ENCODE results near the gene CTTN.

CTTN gene

DNA sequence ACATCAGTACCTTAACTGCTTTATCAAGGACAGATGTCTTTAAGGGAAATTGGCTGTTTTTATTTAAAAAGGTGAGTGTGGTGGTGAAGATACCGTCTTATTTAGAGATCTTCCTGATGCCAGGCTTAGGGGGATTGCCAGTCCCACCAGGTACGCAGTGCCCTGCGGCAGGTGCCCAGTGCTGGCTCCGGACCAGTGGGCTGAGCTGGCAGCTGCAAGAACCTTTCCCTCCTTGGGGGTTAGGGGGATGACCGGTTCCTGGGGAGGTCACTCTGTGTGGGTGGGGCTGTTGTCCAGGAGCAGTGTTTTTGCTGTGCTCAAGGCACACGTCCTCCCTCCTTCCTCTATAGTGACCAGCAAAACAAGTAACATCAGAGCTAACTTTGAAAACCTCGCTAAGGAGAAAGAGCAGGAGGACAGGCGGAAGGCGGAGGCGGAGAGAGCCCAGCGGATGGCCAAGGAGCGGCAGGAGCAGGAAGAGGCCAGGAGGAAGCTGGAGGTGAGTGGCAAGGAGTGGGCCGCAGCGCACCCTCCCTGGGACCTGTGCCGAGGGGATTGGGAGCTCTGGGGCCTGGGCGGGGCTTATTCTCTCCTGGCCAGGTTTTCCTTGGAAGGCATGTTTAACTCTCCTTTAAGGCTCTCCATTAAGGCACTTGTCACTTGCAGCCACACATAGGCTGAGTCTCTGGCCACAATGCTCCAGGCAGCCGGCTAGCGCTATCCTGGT, 30.5 kb downstream of the CTTN start:
- DNase-seq (ENCODE audit: low read depth), result no peak

DNA sequence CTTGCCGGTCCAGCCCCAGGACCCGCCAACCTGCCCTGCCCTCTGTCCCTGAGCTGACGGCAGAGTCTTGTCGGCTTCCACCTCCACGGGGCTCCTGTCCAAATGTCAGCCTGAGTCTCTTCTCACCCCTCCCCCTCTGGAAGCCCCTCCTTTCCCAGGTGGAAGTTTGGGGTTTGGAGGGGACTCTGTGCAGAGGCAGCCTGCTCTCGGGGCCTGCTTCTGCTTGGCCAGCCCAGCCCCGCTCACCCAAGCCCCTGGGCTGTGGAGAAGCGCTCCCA, 31.0 kb downstream of the CTTN start:
- no peak for DNase-seq (ENCODE audit: low read depth)

DNA sequence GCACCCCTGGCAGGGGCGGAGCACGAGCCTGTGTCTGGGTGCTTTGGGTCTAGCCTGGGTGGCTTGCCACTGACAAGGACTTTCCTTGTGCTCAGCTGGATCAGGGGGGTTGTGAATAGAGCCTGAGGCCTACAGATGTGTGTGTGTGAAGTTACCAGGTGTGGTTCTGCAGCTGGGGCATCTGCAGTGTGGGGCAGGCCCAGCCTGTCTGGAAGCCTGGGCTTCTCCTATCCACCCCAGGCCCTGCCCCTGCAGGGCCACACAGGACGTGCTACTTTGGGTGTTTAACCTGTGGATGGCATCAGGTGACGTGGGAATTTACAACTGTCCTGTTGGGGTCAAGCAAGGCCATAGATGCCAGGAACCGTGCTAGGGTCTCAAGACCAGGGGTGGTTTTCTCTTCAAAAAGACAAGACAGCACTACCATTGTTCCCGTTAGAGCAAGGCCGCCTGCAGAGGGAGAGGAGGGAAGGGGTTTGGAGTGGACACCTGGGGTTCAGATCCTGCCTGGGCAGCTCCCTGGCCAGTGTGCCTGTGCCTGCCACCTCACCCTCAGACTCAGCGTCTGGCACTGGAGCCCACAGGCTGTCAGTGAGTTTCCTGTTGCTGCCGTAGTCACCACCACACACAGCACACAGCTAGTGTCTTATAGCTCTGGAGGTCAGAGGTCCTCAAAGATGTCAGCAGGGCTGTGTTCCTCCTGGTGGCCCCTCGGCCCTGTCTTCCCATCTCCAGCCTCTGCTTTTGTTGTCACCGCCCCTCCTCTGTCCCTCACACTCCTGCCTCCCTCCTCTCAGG, 31.6 kb downstream of the CTTN start:
- DNase-seq (ENCODE audit: low read depth), result no peak

DNA sequence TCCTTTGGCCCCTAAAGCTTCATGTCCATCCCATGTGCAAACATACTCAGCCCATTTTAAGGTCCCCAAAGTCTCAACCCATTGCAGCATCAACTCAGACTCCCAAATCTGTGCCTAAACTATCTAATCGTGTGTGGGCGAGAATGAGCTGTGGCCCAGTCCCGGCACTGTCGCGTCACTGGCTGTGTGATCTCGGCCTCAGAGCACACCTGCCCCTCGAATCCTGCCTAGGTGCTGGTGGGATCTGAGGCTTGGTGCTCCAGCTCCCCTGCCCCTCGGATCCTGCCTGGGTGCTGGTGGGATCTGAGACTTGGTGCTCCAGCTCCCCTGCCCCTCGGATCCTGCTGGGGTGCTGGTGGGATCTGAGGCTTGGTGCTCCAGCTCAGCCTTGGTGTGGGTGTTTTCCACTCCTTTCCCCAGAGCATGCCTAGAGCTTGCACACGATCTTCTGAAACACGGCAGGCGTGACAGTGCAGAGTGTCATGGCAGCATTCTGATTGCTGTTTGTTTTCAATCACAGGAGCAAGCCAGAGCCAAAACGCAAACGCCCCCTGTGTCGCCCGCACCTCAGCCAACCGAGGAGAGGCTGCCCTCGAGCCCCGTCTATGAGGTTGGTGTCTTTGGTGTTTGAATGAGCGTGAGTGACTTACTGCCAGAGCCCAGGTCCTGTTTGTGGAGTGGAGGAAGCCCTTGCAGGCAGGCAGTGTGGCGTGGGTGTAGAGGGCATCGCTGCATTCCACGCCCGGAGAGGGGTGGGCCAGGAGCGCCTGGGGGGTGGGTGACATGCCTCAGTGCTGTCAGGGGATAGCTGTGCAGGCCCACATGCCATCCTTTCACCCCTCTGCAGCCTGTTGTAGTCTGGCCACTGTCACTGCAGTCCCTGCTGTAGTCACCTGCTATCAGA, 32.6 kb downstream of the CTTN start:
- DNase-seq (ENCODE audit: low read depth), result no peak

DNA sequence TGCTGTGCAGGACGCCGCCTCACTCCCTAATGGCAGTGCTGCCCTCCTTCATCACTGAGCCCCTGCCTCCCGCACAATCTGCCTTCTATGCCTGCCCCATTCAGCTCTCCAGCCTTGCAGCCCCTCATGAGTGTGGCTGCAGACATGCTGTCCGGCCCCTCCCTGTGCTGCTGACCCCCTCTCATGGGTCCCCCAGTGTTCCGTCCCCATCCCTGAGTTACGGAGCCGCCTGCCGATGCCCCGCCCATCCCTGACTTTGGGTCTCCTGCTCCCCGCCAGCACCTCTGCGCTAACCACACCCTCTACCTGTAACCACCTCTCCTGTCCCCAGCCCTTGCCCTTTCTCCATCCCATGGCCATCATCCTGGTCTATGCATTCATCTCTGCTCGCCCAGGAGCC, 33.3 kb downstream of the CTTN start:
- no peak for DNase-seq (ENCODE audit: low read depth)

DNA sequence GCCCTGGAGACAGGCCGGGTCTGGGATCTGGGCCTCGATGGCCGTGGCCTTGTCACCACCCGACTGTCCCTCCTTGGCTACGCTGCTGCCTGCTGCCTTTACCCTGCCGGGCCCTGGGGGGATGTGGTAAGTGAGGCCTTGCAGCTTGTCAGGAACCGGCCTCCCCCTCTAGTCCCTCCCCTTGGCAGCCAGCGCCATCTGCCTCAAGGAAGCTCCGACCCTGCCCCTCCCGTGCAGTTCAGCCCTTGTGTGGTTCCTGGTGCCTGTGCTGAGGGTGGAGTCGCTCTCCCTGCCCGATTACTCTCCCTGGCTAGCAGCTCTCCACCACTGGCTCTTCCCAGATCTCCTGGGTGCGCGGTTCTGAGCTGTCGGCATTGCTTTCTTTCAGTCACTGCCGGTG, 33.7 kb downstream of the CTTN start:
- DNase-seq (ENCODE audit: low read depth), result no peak

DNA sequence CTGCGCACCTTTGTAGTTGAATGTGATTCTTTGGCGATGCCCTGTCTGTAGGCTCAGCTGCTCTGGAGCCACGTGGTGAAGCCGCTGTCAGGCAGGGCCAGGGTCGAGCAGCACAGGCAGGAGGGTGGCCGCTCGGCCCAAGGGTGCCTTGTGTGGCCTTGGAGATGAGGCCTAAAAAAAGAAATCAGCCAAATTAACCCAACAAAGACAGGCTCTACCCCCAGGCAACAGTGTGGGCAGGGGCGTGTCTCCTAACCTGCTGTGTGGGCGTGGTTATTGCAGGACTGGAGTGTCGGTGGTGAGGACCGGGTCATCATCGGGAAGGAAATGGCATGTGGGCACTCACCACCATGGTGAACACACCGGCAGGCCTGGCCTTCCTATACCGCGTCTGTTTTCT, 34.3 kb downstream of the CTTN start:
- no peak for DNase-seq (ENCODE audit: low read depth)

DNA sequence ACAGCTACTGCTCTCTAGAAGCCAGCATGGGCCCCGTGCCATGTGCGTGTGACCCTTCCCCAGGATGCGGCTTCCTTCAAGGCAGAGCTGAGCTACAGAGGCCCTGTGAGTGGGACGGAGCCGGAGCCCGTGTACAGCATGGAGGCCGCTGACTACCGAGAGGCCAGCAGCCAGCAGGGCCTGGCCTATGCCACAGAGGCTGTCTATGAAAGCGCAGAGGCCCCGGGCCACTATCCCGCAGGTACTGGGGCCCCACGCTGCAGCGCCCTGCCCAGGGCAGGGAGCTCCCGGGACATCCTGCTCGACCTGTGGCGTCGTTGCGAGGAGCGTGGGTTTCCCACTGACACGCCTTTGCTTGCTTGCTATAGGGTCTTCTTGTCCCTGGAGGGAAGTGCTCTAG, 34.7 kb downstream of the CTTN start:
- no peak for DNase-seq (ENCODE audit: low read depth)

DNA sequence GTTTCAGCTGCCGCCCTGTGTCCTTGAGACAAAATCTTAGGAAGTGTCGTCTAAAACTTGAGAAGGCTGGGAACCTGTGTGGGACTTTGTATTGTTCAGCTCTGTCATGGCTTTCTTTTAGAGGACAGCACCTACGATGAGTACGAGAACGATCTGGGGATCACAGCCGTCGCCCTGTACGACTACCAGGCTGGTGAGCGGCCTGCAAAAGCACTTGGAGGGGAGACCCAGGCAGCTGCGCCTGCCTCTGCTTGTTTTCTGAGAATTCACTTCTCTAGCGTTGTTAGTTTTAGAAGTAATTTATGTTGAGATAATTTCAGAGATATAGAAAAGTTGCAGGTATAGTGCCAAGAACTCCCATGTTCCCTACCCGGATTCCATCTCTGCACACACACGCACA, 35.2 kb downstream of the CTTN start:
- DNase-seq (ENCODE audit: low read depth), result no peak

DNA sequence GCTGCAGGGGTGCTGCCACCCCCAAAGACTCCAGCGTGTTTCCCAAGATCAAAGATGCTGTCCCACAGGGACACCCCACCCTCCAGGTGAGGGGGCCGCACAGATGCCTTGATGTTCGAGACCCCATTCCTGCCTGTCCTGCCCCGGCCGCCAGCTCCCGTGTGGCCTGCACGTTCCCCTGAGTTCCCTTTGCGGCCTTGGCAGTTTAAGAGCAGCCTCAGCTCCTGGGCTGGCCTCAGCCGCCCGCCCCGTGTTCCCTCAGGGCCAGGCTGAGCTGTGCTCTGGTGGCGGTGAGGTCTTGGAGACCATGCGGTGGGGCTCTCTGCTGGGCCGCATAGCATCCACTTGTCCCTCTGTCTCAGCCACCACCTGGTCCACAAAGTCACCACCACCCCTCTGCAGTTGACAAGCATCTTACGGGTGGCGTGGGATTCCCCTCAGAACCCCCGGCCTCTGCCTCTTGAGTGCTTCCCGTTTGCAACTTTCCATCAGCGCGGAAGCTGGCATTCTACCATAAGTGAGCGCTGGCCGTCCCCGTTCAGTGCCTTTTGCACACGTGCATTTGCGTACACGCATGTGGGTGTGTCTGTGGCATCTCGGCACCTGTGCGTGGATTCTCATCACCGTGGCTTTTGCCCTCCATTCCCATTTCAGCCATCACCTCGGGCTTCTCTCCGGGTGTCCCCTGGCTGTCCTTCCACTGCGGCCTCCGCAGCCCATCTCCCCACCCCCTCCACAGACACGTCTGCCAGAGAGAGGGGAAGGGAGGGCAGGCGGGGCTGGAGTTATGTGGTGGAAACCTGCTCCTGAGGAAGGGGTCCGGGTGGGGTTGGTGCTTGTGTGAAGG, 35.9 kb downstream of the CTTN start:
- no peak for DNase-seq (ENCODE audit: low read depth)

DNA sequence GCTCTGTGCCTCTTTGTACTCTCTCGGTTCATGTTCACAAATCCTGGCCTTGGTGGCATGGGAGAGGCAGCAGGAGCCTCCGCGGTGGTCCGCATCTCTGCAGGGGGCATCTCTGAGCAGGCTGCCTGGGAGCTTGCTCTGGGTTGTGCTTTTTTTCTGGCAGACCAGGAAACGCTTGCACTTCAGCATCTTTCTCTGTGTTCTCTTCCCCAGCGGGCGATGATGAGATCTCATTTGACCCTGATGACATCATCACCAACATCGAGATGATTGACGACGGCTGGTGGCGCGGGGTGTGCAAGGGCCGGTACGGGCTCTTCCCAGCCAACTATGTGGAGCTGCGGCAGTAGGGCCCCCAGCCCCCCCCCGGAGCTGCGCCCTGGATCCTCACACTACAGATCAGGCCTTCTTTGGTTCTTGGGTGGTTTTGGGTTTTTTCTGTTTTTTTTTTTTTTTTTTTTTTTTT, 36.5 kb downstream of the CTTN start:
- no peak for DNase-seq (ENCODE audit: low read depth)

DNA sequence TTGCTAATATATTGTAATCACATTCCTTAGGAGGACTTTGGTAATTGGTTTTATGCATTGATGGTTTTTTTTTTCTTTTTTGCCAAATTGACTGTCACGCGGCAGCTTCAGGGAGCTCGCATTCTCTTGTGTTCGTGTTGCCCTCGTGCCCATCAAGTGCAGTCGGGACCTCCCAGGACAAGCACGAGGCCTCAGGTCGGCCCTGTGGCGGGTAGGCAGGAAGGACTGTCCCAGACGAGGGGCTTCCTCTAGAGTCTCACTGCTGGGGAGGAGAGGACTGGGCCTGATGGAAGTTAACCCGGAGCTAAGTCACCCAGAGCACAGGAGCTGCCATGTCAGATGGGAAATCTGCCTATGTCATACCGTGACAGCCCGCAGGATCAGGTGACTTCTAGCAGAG, 37.0 kb downstream of the CTTN start:
- DNase-seq (ENCODE audit: low read depth), result no peak

DNA sequence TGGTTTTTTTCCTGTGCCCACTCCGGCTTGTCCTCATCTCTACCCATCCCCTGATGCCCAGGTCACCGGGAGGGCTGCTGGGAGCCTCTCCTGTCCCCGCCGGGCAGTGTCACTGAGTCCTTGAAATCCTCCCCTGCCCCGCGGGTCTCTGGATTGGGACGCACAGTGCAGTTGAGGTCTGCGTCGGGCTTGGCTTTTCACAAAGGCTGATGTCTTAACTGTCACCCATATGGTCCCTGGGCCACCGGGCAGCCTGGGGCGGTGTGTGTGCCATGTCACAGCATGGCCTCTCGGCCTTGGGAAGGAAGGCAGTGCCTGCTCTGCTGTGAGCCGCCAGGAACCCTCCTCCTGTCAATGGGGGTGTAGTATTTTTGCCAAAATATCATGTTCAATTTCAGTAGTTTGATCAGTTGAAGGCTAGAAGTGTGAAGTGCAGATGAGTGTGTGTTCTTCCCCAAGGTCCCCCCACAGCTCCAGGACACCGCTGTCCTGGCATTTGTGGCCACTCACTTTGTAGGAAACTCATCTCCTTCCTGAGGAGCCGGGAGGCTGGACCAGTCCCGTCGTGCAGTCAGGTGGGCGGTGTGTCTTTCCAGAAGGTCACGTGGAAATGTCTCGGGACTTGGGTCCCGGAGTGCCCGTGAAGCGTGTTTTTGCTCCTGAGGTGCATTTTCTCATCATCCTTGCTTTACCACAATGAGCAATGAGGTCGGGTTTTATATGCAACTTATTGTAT, 37.6 kb downstream of the CTTN start:
- no peak for DNase-seq (ENCODE audit: low read depth)

DNA sequence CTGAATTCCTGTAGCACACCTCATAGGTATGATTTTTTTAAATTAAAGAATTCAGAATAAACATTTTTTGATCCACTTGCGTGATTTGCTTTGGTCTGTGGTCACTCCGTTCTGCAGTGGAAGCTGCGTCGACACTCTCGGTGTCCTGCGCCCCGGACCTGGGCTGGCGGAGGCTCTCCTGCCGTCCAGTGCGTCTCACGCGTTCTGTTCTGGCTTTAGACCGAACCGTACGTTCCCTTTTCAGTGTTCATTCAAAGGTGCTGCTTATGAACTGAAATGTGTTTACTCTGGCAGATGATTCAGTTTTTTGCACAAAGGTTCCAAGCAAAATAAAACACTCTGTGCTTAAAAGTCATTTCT, 38.2 kb downstream of the CTTN start:
- DNase-seq (ENCODE audit: low read depth), result no peak

DNA sequence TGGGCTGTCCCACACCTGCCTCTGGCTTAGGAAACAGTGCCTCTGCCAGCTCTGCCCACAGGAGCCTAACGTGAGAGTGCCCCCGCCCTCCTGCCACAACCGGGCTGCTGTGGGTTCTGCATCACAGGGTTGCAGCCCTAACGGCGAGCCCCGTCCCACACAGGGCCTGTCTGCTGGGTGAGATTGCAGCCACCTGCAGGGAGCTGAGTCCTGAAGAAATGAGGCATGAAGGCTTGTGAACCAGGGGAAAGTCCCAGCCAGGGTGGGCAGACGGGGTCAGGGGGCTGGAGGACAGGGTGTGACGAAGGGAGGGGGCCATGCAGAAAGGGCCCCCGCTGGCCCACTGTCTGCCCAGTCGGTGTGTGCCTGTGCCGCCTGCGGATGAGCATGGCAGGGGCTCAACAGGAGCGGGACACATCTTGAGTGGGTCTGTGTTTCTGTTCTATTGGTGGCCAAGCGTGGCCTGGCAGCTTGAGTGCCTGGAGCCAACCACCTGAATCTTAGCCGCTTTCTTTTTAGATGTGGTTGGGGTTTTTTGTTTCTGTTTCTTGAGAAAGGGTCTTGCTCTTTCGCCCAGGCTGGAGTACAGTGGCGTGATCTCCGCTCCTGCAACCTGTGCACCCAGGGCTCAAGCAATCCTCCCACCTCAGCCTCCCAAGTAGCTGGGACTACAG, 38.9 kb downstream of the CTTN start:
- DNase-seq (ENCODE audit: low read depth), result no peak

DNA sequence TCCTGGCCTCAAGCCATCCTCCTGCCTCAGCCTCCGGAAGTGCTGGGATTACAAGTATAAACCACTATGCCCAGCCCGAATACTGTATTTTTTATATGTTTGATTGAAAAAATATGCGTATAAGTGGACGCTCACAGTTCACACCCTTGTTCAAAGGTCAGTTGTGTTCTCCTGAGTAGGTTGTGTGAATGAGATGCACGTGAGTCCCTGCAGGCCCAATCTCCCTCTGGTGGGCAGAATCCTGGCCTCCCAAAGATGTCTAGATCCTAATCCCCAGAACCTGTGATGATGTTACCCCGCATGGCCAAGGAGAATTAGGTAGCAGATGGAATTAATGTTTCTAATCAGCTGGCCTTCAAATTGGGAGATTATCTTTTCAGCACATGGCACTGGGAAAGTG, 41.9 kb downstream of the CTTN start:
- DNase-seq (ENCODE audit: low read depth), result no peak

DNA sequence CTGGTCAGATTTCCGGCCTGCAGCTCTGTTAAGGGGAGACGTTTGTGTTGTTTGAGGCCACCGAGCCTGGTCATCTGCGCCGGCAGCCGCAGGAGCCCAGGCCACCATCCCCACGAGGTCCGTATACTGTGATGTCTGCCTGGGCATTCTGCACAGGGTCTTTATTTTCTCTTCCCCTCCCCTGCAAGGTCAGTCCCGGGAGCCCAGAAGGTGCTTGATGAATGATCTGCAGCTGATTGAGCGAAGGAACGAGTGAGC, 45.4 kb downstream of the CTTN start:
- no peak for DNase-seq (ENCODE audit: low read depth)

DNA sequence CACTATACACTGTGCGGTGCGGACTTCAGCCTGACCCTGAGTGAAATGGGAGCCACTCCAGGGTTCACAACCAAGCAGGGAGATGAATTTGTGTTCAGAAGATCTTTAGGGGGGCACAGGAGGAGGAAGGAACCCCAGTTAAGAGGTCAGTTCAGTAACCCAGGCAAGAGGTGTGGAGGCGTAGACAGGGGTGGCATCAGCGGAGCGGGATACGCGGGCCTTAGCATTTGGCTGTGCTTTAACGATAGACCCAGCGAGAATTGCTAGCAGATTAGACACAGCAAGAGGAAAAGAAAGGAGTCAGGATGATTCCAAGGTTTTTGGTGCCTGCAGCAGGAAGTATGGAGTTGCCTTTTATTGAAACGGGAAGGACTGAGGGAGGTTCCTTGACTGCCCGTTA, 46.8 kb downstream of the CTTN start:
- no peak for DNase-seq (ENCODE audit: low read depth)

DNA sequence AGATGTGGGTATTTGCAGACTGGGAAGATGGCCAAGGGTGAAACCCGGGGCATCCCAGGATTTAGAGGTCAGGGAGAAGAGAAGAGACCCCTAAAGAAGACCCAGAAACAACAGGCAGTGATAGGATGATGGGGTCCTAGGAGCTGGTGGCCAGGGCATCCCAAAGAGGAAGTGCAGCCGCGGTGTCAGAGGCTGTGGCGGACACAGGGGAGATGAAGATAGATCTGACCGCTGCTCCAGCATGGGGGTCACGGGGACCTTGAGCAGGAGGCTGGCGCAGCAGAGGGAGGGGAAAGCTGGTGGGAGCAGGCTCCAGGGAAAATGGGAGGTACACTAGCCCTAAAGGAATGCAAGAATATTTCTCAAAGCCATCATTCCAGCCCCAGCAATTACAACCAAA, 47.3 kb downstream of the CTTN start:
- no peak for DNase-seq (ENCODE audit: low read depth)

DNA sequence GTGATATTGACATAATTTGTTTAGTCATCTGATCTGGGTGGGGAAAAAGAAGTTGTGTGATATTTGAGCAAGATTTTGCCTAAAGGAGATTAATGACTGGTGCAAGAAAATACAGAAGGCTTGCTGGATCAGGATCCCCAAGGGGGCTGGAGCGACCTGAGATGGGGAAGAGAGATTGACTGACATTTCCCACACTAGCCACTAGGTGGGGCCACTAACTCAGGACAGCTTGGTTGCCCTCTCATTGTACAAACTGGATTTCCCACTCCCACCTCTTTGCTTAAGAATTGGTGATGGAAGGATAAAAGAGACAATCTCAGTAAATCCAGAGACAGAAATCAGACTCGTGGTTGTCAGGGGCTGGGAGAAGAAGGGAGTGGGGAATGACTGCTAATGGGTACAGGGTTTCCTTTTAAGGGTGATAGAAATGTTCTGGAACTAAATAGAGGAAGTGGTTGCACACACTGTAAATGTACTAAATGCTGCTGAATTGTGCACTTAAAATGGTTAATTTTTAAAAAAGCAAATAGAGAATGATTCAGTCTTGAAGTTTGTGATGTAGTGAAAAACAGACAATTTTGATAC, 50.7 kb downstream of the CTTN start:
- no peak for DNase-seq (ENCODE audit: low read depth)
